GM12801 (cell line): ENCODE measurements around the gene ANK3.

Experiments used
- CTCF ChIP-seq: IDR thresholded peaks from one replicate; pipeline ENCODE4 v1.5.1; 2011; ENCODE audit warnings: control low read depth; ENCODE audit not compliant: insufficient read length; ENCODE audit errors: extremely low read depth

The ANK3 gene

DNA sequence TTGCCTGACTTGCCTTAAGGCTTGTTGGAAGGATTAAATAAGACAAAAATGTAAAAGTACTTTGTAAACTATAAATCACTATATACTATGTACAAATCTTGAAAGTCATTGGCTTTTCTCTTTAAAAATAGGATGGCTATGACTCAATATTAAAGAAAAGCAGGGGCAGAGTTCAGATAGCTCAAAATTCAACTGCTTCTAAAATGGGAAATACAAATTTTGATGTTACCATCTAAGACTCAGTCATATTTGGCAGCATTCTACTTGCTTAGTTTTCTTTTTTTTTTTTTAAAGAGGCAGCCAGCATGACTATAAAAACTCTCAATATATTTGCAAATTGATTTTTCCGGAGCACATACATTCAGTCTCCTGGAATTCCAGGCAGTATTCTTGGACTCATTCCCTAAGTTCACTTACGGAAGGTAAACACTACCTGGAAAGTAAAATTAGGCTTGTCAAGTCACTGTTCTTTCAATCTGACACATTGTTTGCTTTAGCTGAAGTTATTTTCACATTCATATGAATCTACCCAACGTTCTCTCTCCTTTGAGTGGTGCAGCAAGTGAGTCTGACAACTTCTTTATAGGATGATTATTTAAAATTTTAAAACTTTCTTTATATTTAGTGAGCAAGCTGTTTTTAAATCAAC is 349.5 kb downstream of the ANK3 start:
- TF ChIP-seq CTCF, result no peak

DNA sequence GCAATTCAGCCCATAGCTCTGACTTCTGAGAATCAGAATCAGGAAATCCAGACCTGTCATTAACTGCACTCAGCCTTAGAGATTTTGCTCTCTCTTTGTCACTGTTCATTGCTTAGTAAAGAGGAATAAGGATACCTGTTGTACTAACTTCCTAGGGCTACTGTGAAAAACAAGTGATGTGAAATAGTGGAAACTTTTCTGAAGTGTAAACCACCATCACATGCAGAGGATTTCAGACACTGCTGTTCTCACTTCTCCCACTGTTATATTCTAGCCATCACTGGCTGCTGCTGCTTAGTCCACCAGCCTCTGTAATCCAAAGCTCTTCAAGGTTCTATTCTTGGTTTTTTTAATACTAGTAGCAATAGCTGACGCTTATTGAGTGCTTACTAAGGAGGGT is 353.7 kb downstream of the ANK3 start:
- TF ChIP-seq CTCF, result no peak

- no peak for TF ChIP-seq CTCF
Observed at GRCh38 chr10:60032723-60033122, 357.0 kb downstream of the ANK3 start.

DNA sequence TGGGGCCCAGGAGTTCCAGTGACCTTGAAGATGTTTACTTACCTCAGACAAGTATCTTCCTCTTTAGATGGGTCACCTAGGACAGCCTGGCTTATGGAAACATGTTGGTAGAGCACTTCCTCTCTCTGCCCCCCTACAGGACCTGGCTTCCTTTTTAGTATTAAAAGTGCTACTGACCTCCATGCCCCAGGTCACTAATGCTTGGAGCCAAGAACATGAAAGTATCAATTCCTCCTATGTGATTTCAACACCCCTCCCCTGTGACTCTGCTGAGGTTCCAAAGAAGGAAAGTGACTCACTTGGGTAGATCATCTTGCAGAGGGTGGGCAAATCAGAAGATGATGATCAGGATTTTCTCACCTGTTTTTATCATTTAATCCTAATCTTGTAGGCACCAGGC is 358.0 kb downstream of the ANK3 start:
- TF ChIP-seq CTCF, result no peak

DNA sequence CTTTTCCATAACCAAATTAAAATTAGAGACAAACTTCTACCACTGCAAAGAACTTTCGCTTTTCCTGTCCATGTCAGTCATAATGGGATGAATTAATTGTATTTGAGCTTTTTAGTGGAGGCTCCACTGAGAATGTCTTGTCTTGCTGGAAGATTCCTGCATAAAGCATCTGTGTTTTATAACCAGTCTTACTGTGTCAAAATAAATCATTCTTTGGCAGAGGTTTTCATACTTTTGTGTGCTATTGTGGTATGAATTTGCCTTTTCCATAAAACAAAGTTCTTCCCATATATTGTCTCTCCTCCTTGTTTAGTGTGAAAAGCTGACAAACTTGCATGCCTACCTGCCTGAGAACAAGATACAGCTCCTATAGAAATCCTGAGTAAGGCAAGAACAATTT is 358.5 kb downstream of the ANK3 start:
- TF ChIP-seq CTCF, result no peak

- TF ChIP-seq CTCF, result no peak
Observed at GRCh38 chr10:60029475-60029874, 360.2 kb downstream of the ANK3 start.

GRCh38 chr10:60028081-60028480 is 361.6 kb downstream of the ANK3 start:
- TF ChIP-seq CTCF, result no peak
